ENCODE data around the gene SCUBE3. TPM values are rescaled to one million over a fixed set of nuclear protein-coding genes. Genes with fewer than 3 reads are reported as not detected.

The SCUBE3 gene
- total and polyA plus RNA-seq, 2 of the 13 experiments (the other 11 are each of a cell fraction or from before 2014, with no cell fraction given): not detected

- POLR2A ChIA-PET: no interaction called here
- CTCF ChIA-PET (ENCODE audit: low intra/inter-chr PET ratio, low total read pairs): no interaction called here
- Histone ChIP-seq H3K27me3 (ENCODE audit: control insufficient read depth in 1 of 2, insufficient read depth in 2 of 2, low read length in 2 of 2) (no peaks in the 10 kb centered on the region), H2AFZ (ENCODE audit: low read length) (no peak overlapping the region), H3K27ac (ENCODE audit: extremely low read length, insufficient read depth, low read length) (no peak overlapping the region), H4K20me1 (ENCODE audit: insufficient read depth, low read length) (no peaks in the 10 kb centered on the region), H3K9me3 (ENCODE audit: low read length) (no peaks in the 10 kb centered on the region), H3K9ac (ENCODE audit: insufficient read depth, low read depth, low read length) (no peak overlapping the region), H3K79me2 (ENCODE audit: insufficient read depth, low read length) (no peaks in the 10 kb centered on the region), H3K4me1 (ENCODE audit: insufficient read depth, low read length) (no peaks in the 10 kb centered on the region), H3K36me3 (replicated peaks in 1 of 2; ENCODE audit: control insufficient read depth in 1 of 2, insufficient read depth in 2 of 2, low read length in 2 of 2) (no peaks in the 10 kb centered on the region), H3K4me3 (replicated peaks in 1 of 3; ENCODE audit: insufficient read depth in 1 of 3, low read depth in 2 of 3, low read length in 3 of 3) (no peak overlapping the region), H3K4me2 (ENCODE audit: low read depth, low read length) (no peak overlapping the region)
- no peak for TF ChIP-seq SUZ12 (IDR thresholded peaks at IDR 0.05; ENCODE audit: low read depth, low read length)
- no peak for TF ChIP-seq NFIB (CRISPR knock-in tag; IDR thresholded peaks at IDR 0.05; ENCODE audit: borderline replicate concordance)
- peak; percentile 72; the same call in 1 of the 2 replicates for TF ChIP-seq CHD4 (IDR thresholded peaks at IDR 0.05; ENCODE audit: borderline replicate concordance, low read length)
- no peak for TF ChIP-seq EP300 (IDR thresholded peaks at IDR 0.05; ENCODE audit: low read depth in 2 of 2, low read length in 2 of 2)
- TF ChIP-seq EP300 (CRISPR knock-in tag; IDR thresholded peaks at IDR 0.05; ENCODE audit: borderline replicate concordance): no peak
- TF ChIP-seq ZNF629 (CRISPR knock-in tag; conservative IDR thresholded peaks at IDR 0.05): peak; percentile 91
- intact Hi-C loops (cut with micrococcal nuclease; ENCODE audit: unreplicated experiment): no loop called here
- ATAC-seq (no peak), FAIRE-seq (no peak), DNase-seq (ENCODE audit: low spot score) (no peak)
- 95% methylated on average over 4 of the region's 4 CpGs for WGBS (ENCODE audit: low lambda C conversion rate)
- in situ Hi-C loops (cut with HindIII; ENCODE audit: extremely low pct_ligation_motif_present, low pct_unique_long_range_greater_than_20kb): no loop called here
- no TSS peak for BruUV-seq (replicated peaks)
These were observed 62.0 kb downstream of the SCUBE3 start for GRCh38 chr6:35275744-35276260.

- Histone ChIP-seq H3K9me3 (ENCODE audit: low read length) (no peaks in the 10 kb centered on the region), H3K36me3 (replicated peaks in 1 of 2; ENCODE audit: control insufficient read depth in 1 of 2, insufficient read depth in 2 of 2, low read length in 2 of 2) (peaks cover 1 to 3% of the 10 kb centered on the region in 2 experiments; a peak in 2 of 5 replicates), H3K4me1 (ENCODE audit: insufficient read depth, low read length) (no peaks in the 10 kb centered on the region), H3K27ac (ENCODE audit: extremely low read length, insufficient read depth, low read length) (no peak overlapping the region), H3K4me2 (ENCODE audit: low read depth, low read length) (no peak overlapping the region), H2AFZ (ENCODE audit: low read length) (no peak overlapping the region), H3K9ac (ENCODE audit: insufficient read depth, low read depth, low read length) (no peak overlapping the region), H3K27me3 (ENCODE audit: control insufficient read depth in 1 of 2, insufficient read depth in 2 of 2, low read length in 2 of 2) (no peaks in the 10 kb centered on the region), H3K79me2 (ENCODE audit: insufficient read depth, low read length) (no peaks in the 10 kb centered on the region), H3K4me3 (replicated peaks in 1 of 3; ENCODE audit: insufficient read depth in 1 of 3, low read depth in 2 of 3, low read length in 3 of 3) (no peak overlapping the region), H4K20me1 (ENCODE audit: insufficient read depth, low read length) (no peaks in the 10 kb centered on the region)
- CTCF ChIA-PET (ENCODE audit: low intra/inter-chr PET ratio, low total read pairs): no interaction called here
- TF ChIP-seq ZSCAN22 (CRISPR knock-in tag; IDR thresholded peaks at IDR 0.05): no peak
- FAIRE-seq (no peak), ATAC-seq (no peak), DNase-seq (ENCODE audit: low spot score) (no peak)
- in situ Hi-C loops (cut with HindIII; ENCODE audit: extremely low pct_ligation_motif_present, low pct_unique_long_range_greater_than_20kb): no loop called here
- POLR2A ChIA-PET: no interaction called here
- 98% methylated on average over 3 of the region's 3 CpGs for WGBS (ENCODE audit: low lambda C conversion rate)
- intact Hi-C loops (cut with micrococcal nuclease; ENCODE audit: unreplicated experiment): no loop called here
- BruUV-seq (replicated peaks): no TSS peak
These were observed 65.0 kb downstream of the SCUBE3 start for GRCh38 chr6:35278708-35279107.
